Dedifferentiated amniotic fluid mesenchymal stem cell (primary cell): ENCODE data around the gene ZNF296.
A peak's percentile ranks its signal among the peaks of the same experiment; 100 is the strongest.

Experiments
- DNase-seq: peaks from one replicate; pipeline ENCODE4 v3.0.0-alpha.2; 2016; ENCODE audit errors: extremely low spot score

The ZNF296 gene

DNA sequence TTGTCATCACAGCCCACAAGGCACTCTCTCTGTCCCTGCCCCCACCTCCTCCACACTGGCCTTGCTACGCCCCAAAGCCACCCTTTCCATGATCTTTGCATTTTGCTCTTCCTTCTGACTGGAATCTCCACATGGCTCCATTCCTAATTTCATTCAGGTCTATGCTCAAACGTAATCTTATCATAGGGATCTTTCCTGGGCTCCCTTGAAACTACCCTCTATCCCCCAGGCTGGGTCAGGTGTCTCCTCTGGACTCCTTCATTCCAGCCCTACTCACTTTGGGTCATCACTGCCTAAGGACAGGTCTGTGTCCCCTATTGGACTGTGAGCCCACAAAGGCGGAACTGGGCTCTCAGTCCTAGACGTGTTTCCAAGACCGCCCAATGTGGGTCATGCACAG, 5.9 kb upstream of the ZNF296 start:
- no peak for DNase-seq

GRCh38 chr19:45079911-45080370, 3.7 kb upstream of the ZNF296 start:
- DNase-seq: no peak

DNA sequence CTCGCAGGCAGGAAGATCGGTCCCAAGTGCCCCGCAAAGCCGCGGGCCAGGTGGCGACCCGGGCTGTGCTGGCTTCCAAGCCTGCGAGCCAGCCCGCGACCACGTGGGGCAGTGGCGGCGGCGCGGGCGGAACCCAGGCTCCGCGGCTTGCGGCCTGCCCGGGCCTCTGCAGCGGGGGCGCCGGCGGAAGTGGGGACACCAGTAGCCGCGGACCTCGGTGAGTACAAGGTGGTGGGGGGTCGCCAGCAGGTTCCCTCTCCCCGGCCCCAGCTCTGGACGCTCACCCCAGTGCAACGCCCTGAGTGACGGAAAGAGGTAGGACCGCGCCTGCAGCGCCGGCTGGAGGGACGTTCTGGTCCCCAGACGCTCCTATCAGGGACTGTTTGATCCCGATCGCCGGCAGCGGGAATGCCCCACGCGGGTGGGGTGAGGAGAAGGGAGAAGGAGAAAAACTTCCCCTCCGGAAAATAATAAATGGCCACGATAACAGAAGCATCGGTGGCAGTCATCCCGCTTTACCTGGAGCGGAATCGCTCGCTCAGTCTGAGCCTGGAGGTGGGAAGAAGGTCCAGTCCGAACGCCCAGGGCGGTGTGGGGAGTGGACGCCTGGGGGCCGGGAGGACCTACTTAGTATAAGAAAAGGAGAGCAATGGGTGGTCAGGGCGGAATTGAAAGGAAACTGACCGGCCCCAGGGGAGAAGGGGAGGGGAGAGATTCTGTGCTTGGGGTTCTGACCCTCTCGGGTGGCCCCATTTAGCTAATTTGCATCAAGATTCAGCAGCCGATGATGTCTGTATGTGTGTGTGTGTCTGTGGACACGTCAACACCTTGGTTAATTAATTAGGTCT, 3.0 kb upstream of the ZNF296 start, which contains the start of gene GEMIN7:
Gene GEMIN7, plus strand, starts transcription at position 198 of the 848 bp plus-strand sequence. CDS start 10,855 bp downstream, outside the sequence.
- peak; percentile 27 for DNase-seq

GRCh38 chr19:45078390-45079062, 2.2 kb upstream of the ZNF296 start:
- no peak for DNase-seq

- no peak for DNase-seq
Measured at GRCh38 chr19:45076851-45077730, 813 bp upstream of the ZNF296 start.

GRCh38 chr19:45075301-45076028, 813 bp downstream of the ZNF296 start:
- no peak for DNase-seq

DNA sequence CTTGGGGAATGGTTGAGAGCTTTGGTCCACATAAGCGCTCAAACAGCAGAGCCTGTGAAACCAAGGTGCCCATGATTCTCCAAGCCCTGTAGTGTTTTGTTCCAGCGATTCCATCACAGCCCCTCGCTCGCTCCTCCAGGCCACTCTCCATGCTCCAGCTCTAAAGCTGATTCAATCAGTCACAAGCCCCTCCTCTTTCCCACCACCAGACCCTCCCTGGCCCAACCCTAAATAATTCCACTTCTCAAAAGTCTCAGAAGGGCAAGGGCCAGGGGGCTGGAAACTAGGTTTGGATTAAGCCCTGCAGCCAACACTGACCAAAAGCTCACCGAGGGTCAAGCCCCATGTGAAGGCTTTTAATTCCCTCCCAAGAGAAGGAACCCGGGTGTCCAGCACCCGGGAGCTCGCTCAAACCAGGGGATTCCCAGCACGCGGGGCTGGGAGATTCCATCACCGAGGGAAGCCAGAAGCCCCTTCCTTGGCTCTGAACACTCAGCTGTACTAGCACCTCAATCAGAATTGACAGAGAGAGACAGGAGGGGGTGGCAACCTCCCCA, 1.5 kb downstream of the ZNF296 start:
- DNase-seq: no peak

- DNase-seq: no peak
Measured at GRCh38 chr19:45071969-45072790, 4.1 kb downstream of the ZNF296 start.

- DNase-seq: no peak
Measured at GRCh38 chr19:45071545-45071938, 4.7 kb downstream of the ZNF296 start.

GRCh38 chr19:45070861-45071544, 5.3 kb downstream of the ZNF296 start:
- DNase-seq: no peak

DNA sequence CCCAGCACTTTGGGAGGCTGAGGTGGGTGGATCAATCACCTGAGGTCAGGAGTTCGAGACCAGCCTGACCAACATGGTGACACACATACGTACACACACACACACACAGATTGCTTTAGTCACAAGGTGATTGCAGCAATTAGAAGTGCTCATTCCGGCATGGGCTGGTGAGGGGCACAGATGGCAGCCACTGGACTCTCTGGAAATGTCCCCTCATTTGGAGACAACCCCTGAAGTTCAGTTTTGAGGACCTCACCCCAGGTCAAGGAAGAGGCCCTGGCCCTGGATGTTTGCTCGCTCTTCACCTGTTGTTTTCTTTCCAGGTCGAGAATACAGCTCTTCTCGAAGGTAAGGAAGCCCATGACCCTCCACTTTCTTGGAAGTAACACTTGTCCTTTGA, 6.1 kb downstream of the ZNF296 start:
- no peak for DNase-seq

- DNase-seq: no peak
Measured at GRCh38 chr19:45069056-45069455, 7.2 kb downstream of the ZNF296 start.

GRCh38 chr19:45068041-45068440, 8.2 kb downstream of the ZNF296 start:
- peak; percentile 4 for DNase-seq

DNA sequence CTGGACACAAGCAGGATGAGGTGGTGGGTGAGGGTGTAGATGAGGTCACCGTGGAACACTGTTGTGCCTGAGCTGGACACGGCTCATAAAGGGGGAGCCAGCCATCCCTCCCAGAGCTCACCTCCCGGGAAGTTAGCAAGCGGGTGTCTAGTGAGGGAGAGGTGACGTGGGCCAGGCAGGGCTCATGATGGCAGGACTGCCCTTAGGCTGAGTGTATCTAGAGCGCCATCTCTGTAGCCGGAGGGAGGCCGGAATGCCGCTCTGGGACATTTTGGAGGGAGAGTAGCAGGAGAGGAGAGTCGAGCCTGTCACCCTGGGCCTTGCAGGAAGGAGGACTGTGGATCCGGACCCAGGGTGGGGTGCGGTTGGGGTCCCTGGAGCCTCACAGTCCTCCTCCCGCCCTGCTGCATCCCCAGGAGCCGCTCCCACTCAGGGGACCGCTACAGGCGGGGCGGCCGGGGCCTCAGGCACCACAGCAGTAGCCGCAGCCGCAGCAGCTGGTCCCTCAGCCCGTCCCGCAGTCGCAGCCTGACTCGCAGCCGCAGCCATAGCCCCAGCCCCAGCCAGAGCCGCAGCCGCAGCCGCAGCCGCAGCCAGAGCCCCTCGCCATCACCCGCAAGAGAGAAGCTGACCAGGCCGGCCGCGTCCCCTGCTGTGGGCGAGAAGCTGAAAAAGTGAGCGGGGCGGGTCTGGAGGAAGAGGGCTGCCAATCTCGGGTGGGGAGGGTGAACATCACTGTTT, 9.2 kb downstream of the ZNF296 start:
- DNase-seq: no peak

DNA sequence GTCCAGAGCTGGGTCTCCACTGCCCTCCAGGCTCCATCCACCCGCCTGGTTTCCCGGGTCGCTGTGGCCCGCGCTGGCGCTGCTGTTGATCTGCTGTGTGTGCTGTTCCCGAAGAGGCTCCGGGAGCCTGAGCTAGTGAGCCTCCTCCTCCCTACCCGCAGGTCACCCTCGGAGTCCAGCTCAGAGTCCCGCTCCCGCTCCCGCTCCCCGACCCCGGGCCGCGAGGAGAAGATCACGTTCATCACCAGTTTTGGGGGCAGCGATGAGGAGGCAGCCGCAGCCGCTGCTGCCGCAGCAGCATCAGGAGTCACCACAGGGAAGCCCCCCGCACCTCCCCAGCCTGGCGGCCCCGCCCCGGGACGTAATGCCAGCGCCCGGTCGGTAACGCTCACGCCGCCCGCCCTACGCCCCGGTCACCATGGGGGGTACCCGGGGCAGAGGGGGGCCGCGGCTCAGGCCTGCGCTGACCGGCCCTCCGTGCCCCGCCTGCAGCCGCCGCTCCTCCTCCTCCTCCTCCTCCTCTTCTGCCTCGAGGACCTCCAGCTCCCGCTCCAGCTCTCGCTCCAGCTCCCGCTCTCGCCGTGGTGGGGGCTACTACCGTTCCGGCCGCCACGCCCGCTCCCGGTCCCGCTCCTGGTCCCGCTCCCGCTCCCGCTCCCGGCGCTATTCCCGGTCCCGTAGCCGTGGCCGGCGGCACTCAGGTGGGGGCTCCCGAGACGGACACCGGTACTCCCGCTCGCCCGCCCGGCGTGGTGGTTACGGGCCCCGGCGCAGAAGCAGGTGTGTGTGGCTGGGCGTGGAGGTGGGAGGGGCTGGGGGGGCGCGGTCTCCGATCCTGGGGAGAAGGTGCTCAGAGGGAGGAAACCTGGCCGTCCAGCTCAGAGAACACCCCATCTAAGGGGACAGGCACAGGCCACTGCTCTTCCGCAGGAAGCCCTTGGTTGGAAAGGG, 12.2 kb downstream of the ZNF296 start:
- DNase-seq: no peak

- DNase-seq: no peak
Measured at GRCh38 chr19:45061965-45062364, 14.3 kb downstream of the ZNF296 start.

DNA sequence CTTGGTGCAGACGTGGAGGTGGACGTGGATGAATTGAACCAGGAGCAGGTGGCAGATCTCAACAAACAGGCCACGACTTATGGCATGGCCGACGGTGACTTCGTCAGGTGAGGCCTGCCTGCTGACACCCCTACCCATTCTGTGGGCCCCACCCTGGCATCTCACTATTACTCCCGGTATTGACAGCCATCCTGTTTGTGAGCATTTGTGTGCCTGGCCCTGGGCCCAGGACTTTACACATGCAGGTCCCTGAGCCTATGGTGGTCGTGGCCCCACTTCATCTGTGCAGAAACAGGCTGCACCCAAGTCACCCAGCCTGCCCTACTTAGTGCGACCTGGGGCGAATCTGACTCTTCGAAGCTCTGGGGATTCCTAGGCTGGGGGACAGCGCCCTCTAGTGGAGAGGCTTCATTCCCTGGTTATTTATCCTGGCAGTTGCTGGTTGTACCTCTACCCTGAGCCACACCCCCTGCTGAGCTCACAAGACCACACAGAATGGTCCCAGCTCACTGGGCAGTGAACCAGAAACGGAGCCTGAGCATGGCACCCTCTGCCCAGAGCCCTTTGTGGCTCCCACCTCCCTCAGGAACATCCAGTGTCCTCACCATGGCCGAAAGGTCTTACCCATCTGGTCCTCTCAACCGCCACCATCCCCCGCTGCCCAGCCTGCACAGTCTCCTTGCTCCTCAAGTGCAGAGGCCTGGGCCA, 16.9 kb downstream of the ZNF296 start:
- DNase-seq: peak; percentile 52
